Fibroblast of skin of back (primary cell): ENCODE data around the gene PACRGL. TPM values are rescaled to one million over a fixed set of nuclear protein-coding genes. Genes with fewer than 3 reads are reported as not detected.

Source experiments
- DNase-seq: peaks from one replicate; pipeline ENCODE4 v3.0.0-alpha.2; 2013
- polyA plus RNA-seq, 2 experiments: library from polyadenylated mRNA; unstranded; fragments of 120-200 nt; gene quantifications; one replicate each; pipeline ENCODE4 v1.2.1, GENCODE V29; 2013; ENCODE audit not compliant: insufficient read length in 2 of 2

The PACRGL gene
- 11.0 TPM for polyA plus RNA-seq (2013, experiment 1 of 2; ENCODE audit: insufficient read length)
- 9.7 TPM for polyA plus RNA-seq (2013, experiment 2 of 2; ENCODE audit: insufficient read length)

GRCh38 chr4:20700007-20700761, at the start of gene PACRGL:
PACRGL (plus strand) TSS chr4:20700458; CDS start chr4:20704482, 4,024 bp downstream.
- DNase-seq: peak; percentile 94

DNA sequence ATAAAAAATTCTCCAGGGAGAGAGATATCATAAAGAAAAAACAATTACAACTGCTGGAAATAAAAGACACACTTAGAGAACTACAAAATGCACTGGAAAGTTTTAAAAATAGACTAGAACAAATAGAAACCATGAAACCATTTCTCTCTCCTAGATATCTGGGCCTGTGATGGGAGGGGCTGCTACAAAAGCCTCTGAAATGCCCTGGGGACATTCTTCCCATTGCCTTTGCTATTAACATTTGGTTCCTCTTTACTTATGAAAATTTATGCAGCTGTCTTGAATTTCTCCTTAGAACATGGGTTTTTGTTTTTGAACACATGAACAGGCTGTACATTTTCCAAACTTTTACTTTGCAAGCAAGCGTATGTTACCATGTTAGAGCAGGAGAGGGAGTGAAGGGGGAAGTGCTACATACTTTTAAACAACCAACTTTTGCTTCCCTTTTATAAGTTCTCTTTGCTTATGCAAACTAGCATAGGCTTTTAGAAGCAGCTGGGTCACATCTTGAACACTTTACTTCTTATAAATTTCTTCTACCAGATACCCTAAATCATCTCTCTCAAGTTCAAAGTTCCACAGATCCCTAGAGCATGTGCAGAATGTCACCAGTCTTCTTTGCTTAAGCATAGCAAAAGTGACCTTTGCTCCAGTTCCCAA, 47.9 kb upstream of the PACRGL start:
- DNase-seq: no peak

DNA sequence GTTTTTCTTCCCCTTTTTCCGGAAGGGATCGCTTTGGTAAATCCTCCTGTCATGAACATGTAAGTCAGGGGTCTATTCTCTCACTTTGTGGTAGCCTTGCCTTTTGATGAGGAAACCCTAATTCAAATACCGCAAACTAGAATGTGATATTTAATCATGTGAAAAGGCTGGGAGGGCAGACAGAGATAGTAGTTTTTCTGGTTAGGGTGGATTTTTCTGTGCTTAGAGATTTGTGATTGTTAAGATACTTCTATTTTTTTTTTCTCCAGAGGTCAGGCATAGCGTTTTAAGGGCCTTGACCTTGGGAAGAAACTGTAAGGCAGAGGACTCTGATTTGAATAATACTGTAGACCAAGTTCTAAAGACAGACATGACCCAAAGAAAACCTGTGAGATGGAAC, 41.8 kb upstream of the PACRGL start:
- no peak for DNase-seq

- DNase-seq: peak; percentile 24
These were observed 37.4 kb upstream of the PACRGL start for GRCh38 chr4:20662851-20663250.

GRCh38 chr4:20666012-20666860, 34.0 kb upstream of the PACRGL start:
- no peak for DNase-seq

DNA sequence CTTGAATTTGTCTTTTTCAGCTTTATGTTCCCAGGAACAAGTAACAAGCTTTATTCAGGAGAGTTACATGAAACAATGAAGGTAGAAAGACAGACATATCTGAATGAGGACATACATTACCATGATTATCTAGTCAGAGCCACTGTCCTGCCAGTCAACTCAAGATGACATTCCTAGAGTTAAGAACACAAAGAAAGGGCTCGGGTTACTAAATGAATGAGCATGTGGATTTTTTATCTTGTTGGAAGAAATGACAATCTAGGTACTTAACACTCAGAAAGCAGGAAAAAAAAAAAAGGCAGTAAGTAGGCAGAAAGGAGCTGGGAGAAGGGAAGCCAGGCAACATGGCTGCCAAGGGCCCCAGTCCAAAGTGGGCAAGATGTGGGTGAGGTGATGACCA, 28.0 kb upstream of the PACRGL start:
- DNase-seq: no peak

GRCh38 chr4:20675786-20676185, 24.5 kb upstream of the PACRGL start:
- no peak for DNase-seq

DNA sequence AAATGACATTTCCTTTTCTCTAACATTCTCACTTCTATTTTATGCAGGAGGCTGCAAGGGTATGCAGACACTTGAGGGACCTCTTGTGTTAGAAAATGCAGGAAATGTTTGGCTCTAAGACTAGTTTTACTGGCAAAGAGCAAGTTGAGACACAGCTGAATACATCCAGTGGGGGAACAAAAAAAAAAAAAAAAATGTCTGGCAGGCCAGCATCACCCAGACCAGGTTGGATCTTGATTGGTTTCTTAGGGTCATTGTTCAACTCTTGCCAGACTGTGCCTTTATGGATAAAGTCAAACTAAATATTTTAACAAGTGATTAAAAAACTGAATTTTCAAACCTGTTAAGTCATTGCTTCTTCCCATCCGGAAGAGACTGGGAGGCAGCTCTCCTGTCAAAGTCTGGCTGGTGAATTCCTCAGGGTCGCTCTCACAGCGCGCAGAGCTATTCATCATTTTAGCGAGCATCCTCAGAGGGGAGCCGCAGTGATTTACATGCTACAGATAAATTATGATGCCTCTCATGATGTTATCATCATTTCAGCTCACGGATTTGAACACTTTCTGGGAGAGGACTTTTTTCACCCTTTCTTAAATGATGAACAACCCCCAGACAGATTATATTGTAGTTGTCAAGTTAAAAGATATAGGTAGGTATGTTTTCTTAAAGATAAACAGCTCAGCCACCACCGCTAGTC, 23.6 kb upstream of the PACRGL start:
- no peak for DNase-seq

GRCh38 chr4:20678400-20678799, 21.9 kb upstream of the PACRGL start:
- no peak for DNase-seq

- peak; percentile 29 for DNase-seq
These were observed 20.3 kb upstream of the PACRGL start for GRCh38 chr4:20679951-20680350.

DNA sequence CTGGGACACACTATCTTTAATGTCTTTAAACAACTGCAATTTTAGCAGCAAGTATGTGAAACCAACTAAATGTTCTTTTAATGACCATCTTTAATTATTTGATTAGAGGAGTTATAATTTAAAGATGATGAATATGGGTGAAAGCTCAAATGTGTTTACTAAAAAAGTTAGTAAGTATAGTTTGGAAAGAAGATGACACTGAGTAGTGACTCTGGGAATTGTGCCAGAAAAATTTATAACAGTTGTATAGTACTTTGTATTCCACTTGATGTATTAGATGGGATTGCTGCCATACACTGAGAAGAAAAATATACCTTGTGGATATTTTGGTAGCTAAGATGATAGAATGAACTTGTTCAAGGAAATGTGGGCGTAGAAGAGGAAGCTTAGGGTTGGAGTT, 19.5 kb upstream of the PACRGL start:
- DNase-seq: no peak

- no peak for DNase-seq
These were observed 19.0 kb upstream of the PACRGL start for GRCh38 chr4:20681271-20681670.

DNA sequence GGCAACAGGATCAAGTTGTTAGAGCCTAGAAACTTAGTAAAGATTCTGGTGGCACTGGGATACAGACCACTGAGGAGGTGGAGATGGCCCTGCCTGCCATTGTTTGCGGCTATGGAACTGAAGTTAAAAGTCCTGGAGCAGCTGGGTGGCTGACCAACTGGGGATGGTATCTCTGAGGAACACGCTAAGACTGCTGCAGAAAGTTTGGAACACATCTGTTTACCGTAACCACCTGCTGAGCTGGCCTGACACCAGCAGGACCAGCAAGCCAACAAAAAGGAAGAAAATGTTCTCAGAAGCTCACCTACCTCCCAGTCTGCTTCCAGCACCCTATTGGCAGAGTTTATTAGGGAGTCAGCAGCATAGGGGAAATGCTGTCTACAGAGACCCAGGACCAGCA, 17.4 kb upstream of the PACRGL start:
- DNase-seq: no peak

GRCh38 chr4:20683766-20684165, 16.5 kb upstream of the PACRGL start:
- no peak for DNase-seq

DNA sequence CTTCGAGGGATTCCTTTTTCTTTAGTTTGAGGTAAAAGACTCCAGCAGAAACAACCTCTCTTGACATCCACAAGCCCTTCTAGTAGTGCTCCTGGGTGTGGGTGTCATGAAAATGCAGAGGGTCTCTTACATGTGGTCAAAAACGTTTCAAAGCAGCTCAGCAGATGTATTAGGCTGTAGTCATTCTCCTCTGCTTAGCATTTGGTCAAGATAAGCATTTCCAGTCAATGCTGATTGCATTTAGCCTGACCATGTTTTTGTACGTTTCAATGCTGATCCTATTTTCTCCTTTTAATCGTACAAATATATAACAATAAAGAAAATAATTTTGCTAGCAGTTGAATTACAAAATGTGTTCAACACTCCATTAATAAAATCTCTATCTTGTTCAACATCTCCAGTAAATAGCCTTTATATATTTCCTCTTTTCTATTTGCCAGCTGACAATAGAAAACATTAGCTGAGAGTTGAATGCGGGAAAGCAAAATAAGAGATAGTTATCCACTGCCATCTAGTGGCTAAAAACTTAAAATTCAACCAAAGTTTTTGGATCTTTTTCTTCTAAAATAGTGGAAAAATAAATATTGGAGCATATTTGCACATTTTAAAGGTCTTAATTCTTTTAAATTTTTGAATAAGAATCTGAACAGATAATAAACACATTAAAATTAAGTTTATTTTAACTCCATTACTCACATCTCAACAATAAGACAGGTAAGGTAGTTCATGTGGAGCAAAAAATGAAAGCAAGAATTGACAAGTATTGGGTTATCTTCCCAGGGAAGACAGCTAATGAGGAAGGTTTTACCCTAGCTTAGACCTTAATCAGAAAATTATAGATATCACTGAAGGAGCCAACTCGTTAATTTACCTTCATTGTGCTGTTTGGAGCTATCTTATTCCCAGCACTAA, 15.2 kb upstream of the PACRGL start:
- peak; percentile 23 for DNase-seq

DNA sequence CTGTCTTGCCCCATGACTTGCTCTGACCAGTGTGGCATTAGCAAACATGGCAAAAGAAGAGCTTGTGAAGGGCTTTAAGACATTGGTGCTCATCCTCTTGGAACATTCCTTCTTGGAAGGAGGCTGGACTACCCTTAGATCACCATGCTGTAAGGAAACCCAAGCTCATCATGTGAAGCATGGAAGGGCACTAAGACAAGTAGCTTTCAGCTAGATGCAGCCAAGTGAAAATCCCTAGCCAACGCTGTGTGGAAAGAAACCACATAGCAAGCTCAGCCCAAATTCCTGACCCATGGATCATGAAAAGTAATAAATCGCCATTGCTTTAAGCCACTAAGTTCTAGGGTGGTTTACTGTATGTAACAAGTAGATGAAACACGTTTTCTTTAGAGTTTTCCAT, 12.4 kb upstream of the PACRGL start:
- peak; percentile 31 for DNase-seq

- no peak for DNase-seq
These were observed 3.4 kb upstream of the PACRGL start for GRCh38 chr4:20696815-20697214.

- DNase-seq: no peak
These were observed 1.9 kb upstream of the PACRGL start for GRCh38 chr4:20698382-20698781.

DNA sequence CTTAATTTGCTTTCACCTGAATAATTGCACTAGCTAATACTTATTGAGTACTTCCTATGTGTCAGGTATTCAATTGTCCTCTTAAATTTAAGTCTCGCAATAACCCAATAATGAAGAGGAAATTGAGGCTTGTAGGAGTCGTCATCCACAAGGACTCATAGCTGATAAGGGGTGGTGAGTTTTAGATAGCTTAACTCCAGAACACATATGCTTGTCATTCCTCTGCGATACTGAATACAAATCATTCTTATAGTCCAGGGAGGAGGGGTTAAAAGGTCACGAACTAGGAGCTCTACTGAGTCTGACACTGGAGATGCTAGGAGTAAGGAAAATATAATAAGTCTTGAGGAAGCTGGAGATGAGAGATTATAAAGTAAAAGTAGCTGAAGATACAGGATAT, 1.4 kb upstream of the PACRGL start:
- DNase-seq: no peak

GRCh38 chr4:20711335-20711734, 11.1 kb downstream of the PACRGL start:
- no peak for DNase-seq

- no peak for DNase-seq
These were observed 22.8 kb downstream of the PACRGL start for GRCh38 chr4:20723019-20723418.
